Brain microvascular endothelial cell (primary cell): ENCODE measurements around the gene TSPAN32.
A peak's percentile ranks its signal among the peaks of the same experiment; 100 is the strongest.
"Not testable (repeated sequence)": the region's sequence is repeated elsewhere in the genome, so short reads cannot be mapped to it uniquely, and the experiment has no call there.

Experiments used
- DNase-seq: peaks from one replicate; pipeline ENCODE4 v3.0.0-alpha.2; 2020
- H3K27ac ChIP-seq: fragments of 250-450 bp; sonication (Bioruptor Pico); 2 replicates; pipeline ENCODE4 v1.5.1; 2020; ENCODE audit warnings: mild to moderate bottlenecking, moderate library complexity
- H3K27me3 ChIP-seq: fragments of 250-450 bp; sonication (Bioruptor Pico); replicated peaks from 2 replicates; pipeline ENCODE4 v1.5.1; 2020; ENCODE audit warnings: mild to moderate bottlenecking
- H3K36me3 ChIP-seq: fragments of 250-450 bp; sonication (Bioruptor Pico); replicated peaks from 2 replicates; pipeline ENCODE4 v1.5.1; 2020; ENCODE audit warnings: mild to moderate bottlenecking
- H3K4me3 ChIP-seq: 2 replicates; pipeline ENCODE4 v1.5.1; 2011; ENCODE audit warnings: low read depth, mild to moderate bottlenecking, control low read depth, low read length, moderate library complexity
- in situ Hi-C: cut with HindIII; loops from 2 replicates; pipeline ENCODE4 v1.10.0; 2017; ENCODE audit warnings: low sequenced_read_pairs, low pct_ligation_motif_present
- TF ChIP-seq, protein P1 (sequence below): IDR thresholded peaks from 2 replicates; pipeline ENCODE4 v1.5.1; 2011; ENCODE audit warnings: low read depth, mild to moderate bottlenecking, moderate library complexity, low read length, control low read depth, inconsistent platforms; ENCODE audit errors: missing control alignments

TSPAN32 gene

GRCh38 chr11:2348986-2349385 is 47.2 kb downstream of the TSPAN32 start:
- TF ChIP-seq, protein P1, sequence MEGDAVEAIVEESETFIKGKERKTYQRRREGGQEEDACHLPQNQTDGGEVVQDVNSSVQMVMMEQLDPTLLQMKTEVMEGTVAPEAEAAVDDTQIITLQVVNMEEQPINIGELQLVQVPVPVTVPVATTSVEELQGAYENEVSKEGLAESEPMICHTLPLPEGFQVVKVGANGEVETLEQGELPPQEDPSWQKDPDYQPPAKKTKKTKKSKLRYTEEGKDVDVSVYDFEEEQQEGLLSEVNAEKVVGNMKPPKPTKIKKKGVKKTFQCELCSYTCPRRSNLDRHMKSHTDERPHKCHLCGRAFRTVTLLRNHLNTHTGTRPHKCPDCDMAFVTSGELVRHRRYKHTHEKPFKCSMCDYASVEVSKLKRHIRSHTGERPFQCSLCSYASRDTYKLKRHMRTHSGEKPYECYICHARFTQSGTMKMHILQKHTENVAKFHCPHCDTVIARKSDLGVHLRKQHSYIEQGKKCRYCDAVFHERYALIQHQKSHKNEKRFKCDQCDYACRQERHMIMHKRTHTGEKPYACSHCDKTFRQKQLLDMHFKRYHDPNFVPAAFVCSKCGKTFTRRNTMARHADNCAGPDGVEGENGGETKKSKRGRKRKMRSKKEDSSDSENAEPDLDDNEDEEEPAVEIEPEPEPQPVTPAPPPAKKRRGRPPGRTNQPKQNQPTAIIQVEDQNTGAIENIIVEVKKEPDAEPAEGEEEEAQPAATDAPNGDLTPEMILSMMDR, result no peak
- H3K27ac ChIP-seq, result no peak overlapping the region
- in situ Hi-C loops, result no loop called here
- H3K27me3 ChIP-seq, result no peaks in the 10 kb centered on the region
- H3K36me3 ChIP-seq, result no peaks in the 10 kb centered on the region
- peak; percentile 13 for DNase-seq
- no peak overlapping the region for H3K4me3 ChIP-seq

DNA sequence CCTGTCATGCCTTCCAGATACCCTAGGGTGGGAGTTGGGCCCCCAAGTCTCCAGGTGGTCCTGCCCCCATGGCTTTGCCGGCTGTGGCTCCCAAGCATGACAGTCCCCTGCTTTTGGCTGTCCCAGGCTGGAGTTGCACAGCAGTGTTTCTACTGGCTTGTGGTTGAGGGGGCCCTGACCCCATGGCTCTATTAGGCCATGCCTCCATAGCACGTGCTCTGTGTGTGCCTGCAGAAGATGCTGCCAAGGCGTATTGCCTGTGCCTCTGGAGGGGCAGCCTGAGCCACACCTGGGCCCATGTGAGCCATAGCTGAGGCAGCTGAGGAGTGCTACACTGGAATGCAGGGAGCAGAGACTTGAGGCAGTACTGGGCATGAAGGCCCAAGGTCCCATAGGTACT is 49.9 kb downstream of the TSPAN32 start:
- Histone ChIP-seq H3K27ac (no peak overlapping the region), H3K27me3 (no peaks in the 10 kb centered on the region), H3K4me3 (no peak overlapping the region), H3K36me3 (no peaks in the 10 kb centered on the region)
- in situ Hi-C loops, result no loop called here
- no peak for DNase-seq
- TF ChIP-seq, protein P1, result no peak

- H3K27me3 ChIP-seq, result no peaks in the 10 kb centered on the region
- no peak for DNase-seq
- H3K27ac ChIP-seq, result no peak overlapping the region
- TF ChIP-seq, protein P1, result no peak
- no peaks in the 10 kb centered on the region for H3K36me3 ChIP-seq
- in situ Hi-C loops, result no loop called here
- H3K4me3 ChIP-seq, result no peak overlapping the region
Observed at GRCh38 chr11:2352420-2352819, 50.6 kb downstream of the TSPAN32 start.

- in situ Hi-C loops, result no loop called here
- no peaks in the 10 kb centered on the region for H3K27me3 ChIP-seq
- no peaks in the 10 kb centered on the region for H3K36me3 ChIP-seq
- peak; percentile 16 for DNase-seq
- no peak overlapping the region for H3K4me3 ChIP-seq
- H3K27ac ChIP-seq, result no peak overlapping the region
- TF ChIP-seq, protein P1, result no peak
Observed at GRCh38 chr11:2355000-2355644, 53.3 kb downstream of the TSPAN32 start.

- DNase-seq, result no peak
- no peaks in the 10 kb centered on the region for H3K27me3 ChIP-seq
- TF ChIP-seq, protein P1, result no peak
- H3K27ac ChIP-seq, result no peak overlapping the region
- no peaks in the 10 kb centered on the region for H3K36me3 ChIP-seq
- in situ Hi-C loops, result no loop called here
- H3K4me3 ChIP-seq, result no peak overlapping the region
Observed at GRCh38 chr11:2357246-2357645, 55.4 kb downstream of the TSPAN32 start.

GRCh38 chr11:2357651-2358050 is 55.8 kb downstream of the TSPAN32 start:
- H3K27ac ChIP-seq, in situ Hi-C loops, H3K36me3 ChIP-seq, H3K4me3 ChIP-seq, DNase-seq, H3K27me3 ChIP-seq: not testable (repeated sequence)
